ENCODE measurements around the gene SLC25A41.

DNA sequence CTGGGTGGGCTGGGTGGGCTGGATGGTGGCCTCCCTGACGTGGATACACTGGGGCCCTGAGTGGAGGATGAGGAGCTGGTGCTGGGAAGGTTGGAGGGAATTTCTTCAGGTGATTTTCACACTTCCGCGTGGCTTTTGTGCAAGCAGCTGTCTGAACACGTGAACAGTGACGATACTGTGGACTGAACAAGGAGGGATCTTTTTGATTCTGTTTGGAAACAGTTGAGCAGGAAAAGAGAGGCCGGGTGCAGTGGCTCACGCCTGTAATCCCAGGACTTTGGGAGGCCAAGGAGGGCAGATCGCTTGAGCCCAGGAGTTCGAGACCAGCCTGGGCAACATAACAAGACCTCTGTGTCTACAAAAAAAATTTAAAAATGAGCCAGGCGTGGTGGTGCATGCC, 31.5 kb downstream of the SLC25A41 start:
- TF ChIP-seq, protein P1, sequence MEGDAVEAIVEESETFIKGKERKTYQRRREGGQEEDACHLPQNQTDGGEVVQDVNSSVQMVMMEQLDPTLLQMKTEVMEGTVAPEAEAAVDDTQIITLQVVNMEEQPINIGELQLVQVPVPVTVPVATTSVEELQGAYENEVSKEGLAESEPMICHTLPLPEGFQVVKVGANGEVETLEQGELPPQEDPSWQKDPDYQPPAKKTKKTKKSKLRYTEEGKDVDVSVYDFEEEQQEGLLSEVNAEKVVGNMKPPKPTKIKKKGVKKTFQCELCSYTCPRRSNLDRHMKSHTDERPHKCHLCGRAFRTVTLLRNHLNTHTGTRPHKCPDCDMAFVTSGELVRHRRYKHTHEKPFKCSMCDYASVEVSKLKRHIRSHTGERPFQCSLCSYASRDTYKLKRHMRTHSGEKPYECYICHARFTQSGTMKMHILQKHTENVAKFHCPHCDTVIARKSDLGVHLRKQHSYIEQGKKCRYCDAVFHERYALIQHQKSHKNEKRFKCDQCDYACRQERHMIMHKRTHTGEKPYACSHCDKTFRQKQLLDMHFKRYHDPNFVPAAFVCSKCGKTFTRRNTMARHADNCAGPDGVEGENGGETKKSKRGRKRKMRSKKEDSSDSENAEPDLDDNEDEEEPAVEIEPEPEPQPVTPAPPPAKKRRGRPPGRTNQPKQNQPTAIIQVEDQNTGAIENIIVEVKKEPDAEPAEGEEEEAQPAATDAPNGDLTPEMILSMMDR (IDR thresholded peaks at IDR 0.05) = no peak
- TF ChIP-seq EZH2 (IDR thresholded peaks at IDR 0.05) (no peak), EZH2phosphoT487 (IDR thresholded peaks at IDR 0.05) (no peak)

Measured in neural progenitor cell (in vitro differentiated cells).